Progenitor cell of endocrine pancreas (in vitro differentiated cells): ENCODE results near the gene UBTD1. TPM values are rescaled to one million over a fixed set of nuclear protein-coding genes. Genes with fewer than 3 reads are reported as not detected.
A peak's percentile ranks its signal among the peaks of the same experiment; 100 is the strongest.

Experiments used
- DNase-seq: peaks from one replicate; pipeline ENCODE4 v3.0.0; 2021; ENCODE audit warnings: low spot score; ENCODE audit not compliant: unreplicated experiment
- H3K27ac Mint-ChIP-seq: 2 replicates; pipeline ENCODE4 v1.8.0; 2021; ENCODE audit warnings: mild to moderate bottlenecking, moderate library complexity, mixed read lengths
- H3K27me3 Mint-ChIP-seq: 2 replicates; pipeline ENCODE4 v1.8.0; 2021; ENCODE audit warnings: mixed read lengths
- H3K36me3 Mint-ChIP-seq: 2 replicates; pipeline ENCODE4 v1.8.0; 2022; ENCODE audit warnings: mixed read lengths; ENCODE audit not compliant: insufficient read depth
- H3K4me1 Mint-ChIP-seq: 2 replicates; pipeline ENCODE4 v1.8.0; 2021; ENCODE audit warnings: low read depth, mixed read lengths
- H3K4me3 Mint-ChIP-seq: 2 replicates; pipeline ENCODE4 v1.8.0; 2021; ENCODE audit warnings: low read depth, mild to moderate bottlenecking, moderate library complexity, mixed read lengths
- H3K9me3 Mint-ChIP-seq: 2 replicates; pipeline ENCODE4 v1.8.0; 2021; ENCODE audit warnings: low read depth, mixed read lengths
- CTCF ChIP-seq: fragments of 200-600 bp; sonication (generic); IDR thresholded peaks from one replicate; pipeline ENCODE4 v1.5.0; 2021; ENCODE audit warnings: antibody characterized with exemption, mild to moderate bottlenecking; ENCODE audit not compliant: unreplicated experiment
- total RNA-seq: library from RNA; stranded (reverse); gene quantifications from 2 replicates; pipeline ENCODE4 v1.2.1, GENCODE V29; 2021

Gene UBTD1
- total RNA-seq, 1 donor from 2014 or later: 9.0 TPM

GRCh38 chr10:97533888-97534287 is 35.2 kb downstream of the UBTD1 start:
- H3K27ac Mint-ChIP-seq: no peak overlapping the region
- no peak overlapping the region for H3K4me3 Mint-ChIP-seq
- H3K4me1 Mint-ChIP-seq: no peaks in the 10 kb centered on the region
- peaks cover 5% of the 10 kb centered on the region for H3K36me3 Mint-ChIP-seq
- no peak for DNase-seq
- peaks cover 4% of the 10 kb centered on the region for H3K9me3 Mint-ChIP-seq
- H3K27me3 Mint-ChIP-seq: no peaks in the 10 kb centered on the region
- TF ChIP-seq CTCF: no peak

- Mint-ChIP-seq H3K4me3 (no peak overlapping the region), H3K4me1 (no peaks in the 10 kb centered on the region), H3K36me3 (peaks cover 2% of the 10 kb centered on the region), H3K9me3 (peaks cover 2% of the 10 kb centered on the region), H3K27ac (peak overlapping the region; percentile 46), H3K27me3 (no peaks in the 10 kb centered on the region)
- DNase-seq: no peak
- TF ChIP-seq CTCF: peak; percentile 48
Measured at GRCh38 chr10:97534746-97535367, 36.1 kb downstream of the UBTD1 start.

- no peak for DNase-seq
- no peaks in the 10 kb centered on the region for H3K9me3 Mint-ChIP-seq
- TF ChIP-seq CTCF: no peak
- no peaks in the 10 kb centered on the region for H3K36me3 Mint-ChIP-seq
- no peak overlapping the region for H3K27ac Mint-ChIP-seq
- no peaks in the 10 kb centered on the region for H3K4me1 Mint-ChIP-seq
- no peaks in the 10 kb centered on the region for H3K27me3 Mint-ChIP-seq
- H3K4me3 Mint-ChIP-seq: no peak overlapping the region
Measured at GRCh38 chr10:97537186-97537869, 38.6 kb downstream of the UBTD1 start.

GRCh38 chr10:97538411-97538810 is 39.7 kb downstream of the UBTD1 start:
- H3K27ac Mint-ChIP-seq: peak overlapping the region; percentile 47
- TF ChIP-seq CTCF: no peak
- no peaks in the 10 kb centered on the region for H3K4me1 Mint-ChIP-seq
- H3K36me3 Mint-ChIP-seq: no peaks in the 10 kb centered on the region
- H3K27me3 Mint-ChIP-seq: no peaks in the 10 kb centered on the region
- H3K4me3 Mint-ChIP-seq: no peak overlapping the region
- H3K9me3 Mint-ChIP-seq: no peaks in the 10 kb centered on the region
- no peak for DNase-seq

- Mint-ChIP-seq H3K27me3 (no peaks in the 10 kb centered on the region), H3K9me3 (no peaks in the 10 kb centered on the region), H3K36me3 (no peaks in the 10 kb centered on the region), H3K27ac (peak overlapping the region; percentile 47), H3K4me3 (no peak overlapping the region), H3K4me1 (no peaks in the 10 kb centered on the region)
- DNase-seq: no peak
- no peak for TF ChIP-seq CTCF
Measured at GRCh38 chr10:97538839-97539238, 40.1 kb downstream of the UBTD1 start.
